Mesenteric fat pad (tissue), 1 donor: ENCODE data around the gene TRMU. TPM values are rescaled to one million over a fixed set of nuclear protein-coding genes. Genes with fewer than 3 reads are reported as not detected.

Experiments
- DNase-seq: peaks from one replicate; pipeline ENCODE4 v3.0.0-alpha.2; 2020; ENCODE audit warnings: low spot score
- total RNA-seq: library from RNA; stranded (reverse); fragmentation: NEBNext Ultra II Directional; extraction: Animal tissue kit (Norgen Biotek cat#: 25700); gene quantifications from one replicate; pipeline ENCODE4 v1.2.1, GENCODE V29; 2021
- donor health status: DM: yes; HTN: yes; CAD: no.

Gene TRMU
- total RNA-seq, 1 donor from 2014 or later = 30.7 TPM

DNA sequence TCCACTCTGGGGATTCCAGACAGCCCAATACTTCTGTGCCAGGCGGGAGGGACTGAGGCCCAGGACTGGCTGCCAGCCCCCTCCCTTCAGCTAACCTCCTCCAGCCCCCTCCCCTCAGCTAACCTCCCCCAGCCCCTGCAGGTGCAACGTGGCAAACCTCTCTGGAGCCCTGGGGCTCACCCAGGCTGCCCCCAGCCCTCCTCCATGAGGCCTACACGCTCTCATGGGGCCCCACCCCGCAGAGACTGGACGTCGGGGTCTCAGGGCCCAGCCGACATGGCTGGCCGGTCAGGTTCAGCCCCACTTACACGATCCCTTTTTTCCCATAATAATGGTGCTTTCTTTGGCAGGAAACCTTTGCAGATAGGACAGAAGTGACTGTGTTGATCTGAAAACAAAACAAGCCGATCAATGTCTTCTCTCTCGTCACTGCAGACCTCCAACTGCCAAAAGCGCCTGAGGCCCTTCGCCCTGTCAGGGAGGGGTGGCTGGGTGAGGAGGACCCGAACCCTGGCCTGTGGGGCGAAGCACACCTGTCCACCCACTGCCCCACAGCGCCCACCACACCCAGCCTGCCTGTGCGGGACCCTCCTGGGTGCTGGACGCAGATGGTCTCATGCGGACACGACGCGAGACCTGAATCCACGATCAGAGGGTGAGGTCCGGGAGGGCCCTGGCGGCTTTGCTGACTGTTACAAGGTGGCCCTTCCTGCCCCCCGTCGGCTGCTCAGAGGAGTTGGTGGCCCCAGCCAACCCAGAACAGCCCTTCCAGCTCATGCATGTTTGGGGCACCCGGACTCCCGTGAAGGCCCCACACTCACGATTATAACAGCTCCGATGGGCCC, 33.6 kb downstream of the TRMU start:
- no peak for DNase-seq

DNA sequence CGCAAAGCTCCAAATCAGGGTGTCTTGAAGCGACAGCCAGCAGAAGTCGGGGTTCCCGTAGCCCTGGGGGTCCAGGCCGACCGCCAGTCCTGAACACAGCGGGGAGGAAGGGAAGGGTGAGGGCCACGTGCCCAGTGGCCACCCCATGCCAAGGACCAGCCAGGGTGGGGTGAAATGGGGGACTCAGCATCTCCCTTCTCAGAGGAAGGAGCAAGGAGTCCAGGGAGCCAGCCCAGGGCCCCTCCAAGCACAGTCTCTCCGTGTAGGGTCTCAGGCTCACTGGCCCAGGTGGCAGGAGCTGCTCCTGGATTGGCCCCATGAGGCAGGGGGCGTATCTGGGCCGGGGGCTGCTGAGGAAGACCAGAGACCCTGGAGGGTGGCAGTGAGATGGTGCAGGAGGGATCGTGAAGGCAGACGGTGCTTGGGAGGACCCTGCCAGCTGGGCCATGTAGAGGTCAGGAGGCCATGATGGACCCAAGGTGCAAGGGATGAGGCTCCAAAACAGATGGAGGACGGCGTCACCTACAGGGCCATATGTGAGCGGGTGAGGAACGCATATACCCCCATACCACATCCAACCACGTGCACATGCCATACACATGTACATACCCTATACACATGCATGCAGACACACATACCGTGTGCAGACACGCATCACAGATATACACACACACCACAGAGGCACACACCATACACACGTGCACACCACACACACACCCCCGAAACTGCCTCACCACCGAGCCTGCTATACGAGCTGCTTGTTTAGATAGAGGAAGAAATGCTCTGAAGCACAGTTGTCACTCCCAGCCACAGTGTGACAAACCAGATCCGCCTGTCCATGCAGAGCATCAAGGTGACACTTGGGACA, 34.4 kb downstream of the TRMU start:
- DNase-seq = no peak

DNA sequence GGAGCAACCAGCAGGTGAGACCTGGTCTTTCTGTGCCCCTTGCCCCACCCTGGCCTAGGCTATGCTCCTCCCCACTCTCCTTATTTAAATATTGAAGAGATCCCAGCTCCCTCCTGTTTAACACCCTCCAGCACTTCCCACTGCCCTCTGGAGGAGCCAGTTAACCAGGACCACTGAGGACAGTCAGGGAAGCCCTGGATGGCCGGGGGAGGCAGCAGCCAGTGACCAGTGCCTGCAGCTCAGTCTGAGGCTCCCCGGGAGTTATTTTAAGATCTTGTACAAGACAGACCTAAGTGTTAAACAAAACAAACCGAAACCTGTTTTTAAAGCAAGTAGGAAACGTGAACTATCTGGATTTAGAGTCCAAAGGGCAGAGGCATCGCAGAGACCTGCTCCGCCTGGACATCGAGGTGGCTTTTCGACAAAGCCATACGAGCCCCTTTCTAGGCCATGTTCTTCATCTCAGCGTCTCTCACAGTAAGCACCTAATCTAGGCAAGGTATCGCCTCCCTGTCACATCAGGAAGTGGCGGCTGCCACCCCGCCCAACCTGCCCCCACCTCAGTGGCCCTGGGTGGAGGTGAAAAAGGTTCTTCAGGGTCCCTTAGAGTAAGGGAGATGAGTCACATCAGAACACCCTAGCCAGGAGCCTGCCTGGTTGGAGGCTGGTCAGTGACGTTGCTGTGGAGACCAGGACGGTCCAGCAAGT, 35.2 kb downstream of the TRMU start:
- DNase-seq = no peak

DNA sequence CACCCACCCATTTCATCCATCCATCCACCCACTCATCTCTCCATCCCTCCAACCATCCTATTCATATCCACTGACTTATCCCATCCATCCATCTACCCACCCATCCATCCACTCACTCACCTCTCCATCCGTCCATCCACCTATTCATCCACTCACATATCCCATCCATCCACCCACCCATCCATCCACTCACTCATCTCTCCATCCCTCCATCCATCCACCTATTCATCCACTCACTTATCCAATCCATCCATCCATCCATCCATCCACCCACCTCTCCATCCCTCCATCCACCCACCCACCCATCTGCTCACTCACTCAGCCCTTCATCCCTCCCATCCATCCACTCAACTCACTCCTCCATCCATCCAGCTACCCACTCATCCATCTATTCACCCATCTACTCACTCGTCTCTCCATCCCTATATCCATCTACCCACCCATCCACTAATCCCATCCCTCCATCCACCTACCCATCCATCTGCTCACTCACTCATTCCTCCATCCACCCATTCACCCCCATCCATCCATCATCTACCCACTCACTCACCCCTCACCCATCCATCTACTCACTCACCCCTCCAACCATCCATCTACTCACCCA, 36.2 kb downstream of the TRMU start:
- DNase-seq = no peak

DNA sequence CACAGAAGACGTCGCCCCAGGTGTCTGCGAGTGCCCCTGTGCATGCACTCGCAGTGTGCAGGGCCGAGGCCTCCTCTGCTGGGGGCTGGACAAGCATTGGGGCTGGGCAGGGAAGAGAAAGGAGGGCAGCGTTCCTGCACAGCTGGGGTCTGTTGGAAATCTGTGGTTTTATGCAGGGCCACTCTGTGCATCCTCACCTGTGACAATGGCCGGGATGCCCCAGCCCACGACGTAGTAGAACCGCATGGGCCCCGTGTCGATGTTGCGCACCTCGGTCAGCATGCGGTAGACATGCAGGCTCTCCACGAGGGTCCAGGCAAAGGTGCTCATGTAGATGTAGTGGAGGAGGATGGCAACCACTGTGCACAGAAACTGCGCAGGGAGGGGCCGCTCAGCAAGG, 37.2 kb downstream of the TRMU start:
- DNase-seq = no peak

DNA sequence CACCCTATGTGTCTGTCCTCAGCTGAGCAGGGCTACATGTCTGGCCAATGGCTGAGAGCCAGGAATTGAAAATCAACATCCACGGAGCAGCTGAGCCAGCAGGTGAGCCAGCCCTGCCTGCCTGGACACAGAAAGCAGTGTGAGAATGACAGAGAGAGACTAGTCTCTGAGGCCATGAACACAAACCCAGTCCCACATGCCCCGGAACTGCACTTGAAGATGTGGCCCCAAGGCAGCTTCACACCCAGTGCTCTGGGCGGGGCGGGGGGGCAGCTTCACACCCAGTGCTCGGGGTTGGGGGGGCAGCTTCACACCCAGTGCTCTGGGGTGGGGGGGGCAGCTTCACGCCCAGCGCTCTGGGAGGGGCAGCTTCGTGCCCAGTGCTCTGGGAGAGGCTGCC, 37.6 kb downstream of the TRMU start:
- DNase-seq = no peak

DNA sequence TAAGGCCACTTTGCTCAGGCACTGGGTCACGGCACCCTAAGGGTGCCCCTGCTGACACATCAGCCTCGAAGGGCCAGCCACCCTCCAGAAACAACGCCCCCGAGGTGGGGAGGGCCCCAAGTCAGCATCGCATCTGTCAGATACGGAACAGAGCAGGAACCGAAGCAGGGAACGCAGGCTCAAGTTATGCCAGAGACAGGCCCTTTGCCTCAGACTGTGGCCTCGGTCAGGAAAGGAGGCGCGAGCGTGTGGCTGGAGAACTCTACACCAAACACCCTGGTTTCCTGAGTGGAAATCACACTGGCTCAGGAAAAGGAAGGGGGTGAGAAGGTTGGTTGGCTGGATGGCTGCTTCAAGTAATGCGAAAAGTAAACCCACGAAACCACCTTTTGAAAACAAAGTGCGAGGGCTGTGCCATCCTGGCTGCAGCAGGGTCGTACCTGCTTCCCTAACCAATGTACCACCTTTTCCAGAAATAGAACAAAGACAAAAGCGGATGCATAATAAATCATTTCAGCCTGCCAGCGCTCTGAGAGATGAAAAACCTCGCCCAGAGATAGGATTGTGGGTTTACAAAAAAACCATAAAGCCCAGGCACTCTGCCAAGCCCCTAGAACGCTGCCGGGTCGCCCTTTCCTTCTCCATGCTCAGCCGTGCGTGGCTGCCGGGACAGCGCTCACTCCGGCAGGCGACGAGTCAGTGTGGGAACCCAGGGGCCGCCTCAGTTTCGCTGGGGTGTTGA, 38.6 kb downstream of the TRMU start:
- DNase-seq = no peak

DNA sequence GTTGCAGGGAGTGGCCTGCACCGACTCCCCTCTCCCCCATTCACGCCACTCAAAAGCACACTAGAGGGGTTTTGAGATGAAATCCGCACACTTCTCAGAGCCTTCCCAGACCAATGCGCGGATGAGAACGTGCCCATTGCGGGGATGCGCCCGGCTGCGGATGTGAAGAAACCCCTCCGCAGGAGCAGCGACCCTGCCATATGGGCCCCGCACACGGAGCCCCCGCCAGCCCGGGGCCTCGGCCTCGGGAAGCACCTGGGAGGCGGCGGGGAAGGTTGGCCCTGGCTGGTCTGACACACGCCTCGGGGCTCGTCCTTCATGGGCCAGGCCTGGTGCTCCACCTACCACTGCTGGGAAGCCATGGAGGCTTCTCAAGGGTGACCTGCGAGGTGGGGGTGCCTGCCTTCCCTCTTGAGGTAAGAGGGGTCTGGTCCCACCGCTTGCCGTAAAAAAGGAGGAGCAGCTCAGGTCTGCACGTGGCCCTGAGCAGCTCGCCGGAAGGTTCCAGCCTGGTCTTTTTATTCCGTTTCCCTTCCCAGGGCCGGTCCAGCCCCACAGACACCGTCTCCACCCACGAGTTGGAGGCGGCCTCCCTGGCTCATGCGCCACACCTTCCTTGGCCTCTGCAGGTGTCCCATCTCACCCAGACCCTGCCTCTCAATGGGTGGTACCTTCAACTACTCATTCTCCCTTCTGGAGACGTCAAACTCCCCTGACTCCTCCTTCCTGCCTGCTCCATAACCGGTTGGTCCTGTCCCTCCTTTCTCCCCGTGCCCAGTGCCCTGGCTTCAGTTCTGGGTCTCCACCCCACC, 39.4 kb downstream of the TRMU start:
- DNase-seq = no peak

DNA sequence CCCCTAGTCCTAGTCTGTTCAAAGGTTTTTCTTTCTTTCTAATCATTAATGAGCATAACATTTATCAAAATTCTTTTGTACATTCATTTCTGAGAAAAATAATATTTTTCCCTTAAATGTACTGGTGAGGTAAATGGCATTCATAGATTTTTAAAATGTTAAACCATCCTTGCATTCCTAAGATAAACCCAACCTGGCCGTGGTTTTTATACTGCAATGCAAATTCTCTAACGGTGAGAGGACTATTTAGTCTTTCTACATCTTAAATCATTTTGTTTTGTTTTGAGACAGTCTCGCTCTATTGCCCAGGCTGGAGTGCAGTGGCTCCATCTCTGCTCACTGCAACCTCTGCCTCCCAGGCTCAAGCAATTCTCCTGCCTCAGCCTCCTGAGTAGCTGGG, 40.6 kb downstream of the TRMU start:
- DNase-seq = no peak

DNA sequence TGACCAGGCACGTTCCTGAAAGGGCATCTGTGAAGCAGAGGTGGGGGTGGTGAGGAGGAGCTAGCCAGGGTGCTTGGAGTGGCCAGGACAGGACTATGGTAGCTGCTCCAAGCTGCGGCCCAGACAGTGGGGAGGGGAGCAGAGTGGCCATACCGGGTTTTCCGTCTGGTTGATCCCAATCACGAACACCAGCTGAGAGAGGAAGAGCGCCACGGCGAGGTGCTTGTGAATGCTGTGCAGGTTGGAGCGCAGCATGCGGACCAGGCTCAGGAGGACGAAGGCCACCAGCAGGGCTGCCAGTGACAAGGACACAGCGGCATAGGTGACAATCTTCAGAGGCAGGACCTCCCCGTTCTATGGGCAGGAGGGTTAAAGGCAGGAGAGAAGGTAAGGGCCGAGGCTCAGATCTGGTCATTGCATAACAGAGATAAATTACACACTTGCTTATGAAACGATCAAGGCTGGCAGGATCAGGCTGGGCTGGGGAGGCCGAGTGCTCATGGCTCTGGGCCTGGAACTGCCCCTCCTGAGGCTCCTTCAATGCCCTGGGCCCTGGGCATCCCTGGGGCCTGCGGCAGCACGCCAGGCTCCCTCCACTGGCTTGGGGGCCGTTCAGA, 41.5 kb downstream of the TRMU start:
- DNase-seq = no peak

DNA sequence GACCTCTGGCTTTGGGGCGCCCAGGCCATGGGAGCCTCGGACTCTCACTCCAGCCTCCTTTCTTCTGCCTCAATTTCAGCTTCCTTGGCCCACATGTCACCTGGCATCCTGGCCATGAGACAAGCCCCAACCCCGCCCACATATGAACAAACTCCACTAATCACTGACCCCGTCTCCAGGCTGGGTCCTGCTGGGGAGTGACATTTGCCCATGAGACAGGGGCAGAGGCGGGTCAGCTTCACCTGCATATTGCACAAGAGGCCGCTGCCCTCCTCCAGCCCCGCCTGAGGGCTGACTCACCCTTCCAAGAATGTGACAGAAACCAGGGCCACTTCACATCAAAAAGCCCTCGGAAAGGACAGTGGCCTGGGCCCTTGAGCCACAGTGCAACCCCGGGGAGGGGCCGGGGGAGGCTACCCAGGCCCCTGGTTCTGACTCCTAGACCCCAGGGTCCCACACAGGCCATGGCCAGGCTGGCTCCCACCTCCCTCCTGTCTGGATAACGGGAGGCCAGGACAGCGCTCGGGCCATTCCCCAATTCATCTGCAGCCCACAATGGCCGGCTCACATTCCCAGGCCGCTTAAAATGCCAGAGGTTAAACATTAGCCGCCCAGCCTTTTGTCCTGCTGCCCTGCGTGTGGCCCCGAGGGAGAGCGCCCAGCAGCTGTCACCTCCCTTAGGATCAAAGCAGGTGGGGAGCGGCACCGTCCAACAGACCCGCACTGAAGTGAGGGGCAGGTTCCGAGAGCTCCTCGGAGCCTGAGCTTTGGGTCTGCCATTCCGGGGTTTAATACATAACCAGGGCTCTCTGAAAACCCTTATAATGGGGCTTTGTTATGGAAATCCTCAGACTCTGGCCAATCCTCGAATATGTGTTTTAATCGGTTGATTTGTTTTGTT, 42.3 kb downstream of the TRMU start:
- DNase-seq = no peak

DNA sequence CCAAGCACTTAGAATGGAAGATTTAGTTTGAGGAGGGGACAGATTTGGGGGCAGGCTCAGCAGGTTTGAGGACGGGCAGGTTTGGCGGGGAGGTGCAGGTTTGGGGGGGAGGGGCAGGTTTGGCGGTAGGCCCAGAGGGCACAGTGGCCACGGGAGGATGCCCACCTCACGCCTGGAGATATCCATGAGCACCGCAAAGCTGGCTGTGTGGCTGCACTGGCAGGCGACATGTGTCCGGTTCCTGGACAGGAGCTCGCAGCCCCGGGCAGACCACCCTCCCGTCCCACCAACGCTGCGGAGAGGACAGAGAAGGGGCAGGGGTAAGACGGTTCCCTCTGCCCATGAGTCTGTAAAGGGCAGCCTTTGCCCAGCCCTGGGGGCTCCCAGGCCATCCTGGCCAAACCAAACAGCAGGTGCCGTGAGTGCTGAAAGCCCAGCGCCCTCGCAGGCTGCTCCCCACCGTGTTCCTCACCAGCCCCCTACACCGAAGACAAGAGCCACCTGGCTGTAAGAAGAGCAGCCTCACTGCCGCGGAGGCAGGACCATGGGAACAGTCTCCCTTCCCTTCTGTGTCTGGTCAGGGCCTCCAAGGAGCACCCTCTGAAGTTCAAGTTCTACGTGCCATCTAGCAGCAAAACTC, 43.0 kb downstream of the TRMU start:
- DNase-seq = no peak

DNA sequence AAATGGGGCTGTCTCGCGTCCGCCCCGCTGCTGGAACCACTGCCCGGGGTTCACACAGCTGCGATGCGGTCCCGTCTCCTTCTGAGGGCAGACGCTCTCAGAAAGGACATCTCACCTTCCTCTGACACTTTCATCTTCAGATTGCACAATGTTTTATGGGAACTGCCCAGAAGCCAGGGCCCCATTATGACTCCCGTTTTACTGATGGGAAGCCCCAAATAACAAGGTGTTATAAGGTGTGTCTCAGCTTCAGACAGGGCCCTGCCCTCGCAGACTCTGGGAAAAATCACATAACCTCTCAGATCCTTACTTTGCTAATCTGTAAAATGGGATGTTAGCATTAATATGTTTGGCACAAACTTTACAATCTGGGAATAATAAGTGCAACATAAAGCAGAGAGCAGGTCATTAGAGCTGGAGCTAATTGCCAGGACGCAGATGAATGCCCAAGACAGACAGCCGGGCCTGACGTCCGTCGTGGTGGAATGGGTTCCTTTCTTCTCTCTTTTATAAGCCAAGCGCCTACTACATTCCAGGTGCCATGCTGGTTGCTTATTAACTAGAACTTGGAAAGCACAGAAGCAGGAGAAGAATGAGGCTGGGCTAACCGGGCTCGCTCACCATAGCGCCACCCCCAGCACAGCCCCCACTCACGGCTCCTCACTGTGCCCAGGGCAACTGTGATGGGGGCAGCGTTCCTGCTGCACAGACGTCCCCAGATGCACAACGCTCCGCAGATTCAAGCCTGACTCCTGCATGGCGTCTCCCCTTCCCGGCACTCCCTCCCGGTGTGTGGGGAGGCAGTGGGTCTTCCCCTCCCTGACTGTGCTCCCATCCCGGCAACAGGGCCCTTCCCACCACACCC, 43.8 kb downstream of the TRMU start:
- no peak for DNase-seq

DNA sequence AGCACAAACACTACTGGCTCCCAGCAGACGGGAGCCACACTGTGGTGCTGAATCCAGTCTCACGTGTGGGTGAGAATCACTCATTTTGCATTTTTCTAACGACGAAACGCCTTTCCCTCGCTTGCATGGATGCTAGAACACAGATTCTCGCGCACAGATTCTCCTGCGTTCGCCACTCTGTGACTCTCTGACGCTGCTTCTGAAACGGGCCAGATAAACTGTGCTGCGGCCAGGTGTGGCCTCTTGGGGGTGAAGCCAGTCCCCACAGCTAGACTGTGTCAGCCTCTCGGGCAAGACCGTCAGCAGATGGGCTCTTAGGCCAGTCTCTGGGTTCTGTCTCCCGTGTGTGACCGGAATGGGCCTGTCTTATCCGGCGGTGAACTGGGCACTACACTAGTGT, 44.6 kb downstream of the TRMU start:
- no peak for DNase-seq

DNA sequence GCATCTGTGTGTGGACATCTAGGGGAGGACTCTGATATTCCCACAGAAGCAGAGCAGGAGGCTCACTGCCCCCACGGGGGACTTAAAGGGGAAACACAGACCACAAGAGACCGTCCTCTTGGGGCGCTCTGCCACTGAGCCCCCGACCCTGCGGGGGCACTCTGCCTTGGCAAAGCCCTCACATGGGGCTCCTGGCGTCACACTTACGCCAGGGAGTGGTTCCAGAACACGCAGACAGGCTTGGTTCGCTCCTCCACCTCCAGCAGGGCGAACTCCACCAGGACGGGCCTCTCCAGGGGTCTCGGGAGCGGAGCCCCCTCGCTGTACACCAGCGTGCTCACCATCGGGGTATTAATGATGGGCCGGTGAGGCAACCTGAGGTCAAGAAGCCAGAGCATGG, 45.1 kb downstream of the TRMU start:
- DNase-seq = no peak

DNA sequence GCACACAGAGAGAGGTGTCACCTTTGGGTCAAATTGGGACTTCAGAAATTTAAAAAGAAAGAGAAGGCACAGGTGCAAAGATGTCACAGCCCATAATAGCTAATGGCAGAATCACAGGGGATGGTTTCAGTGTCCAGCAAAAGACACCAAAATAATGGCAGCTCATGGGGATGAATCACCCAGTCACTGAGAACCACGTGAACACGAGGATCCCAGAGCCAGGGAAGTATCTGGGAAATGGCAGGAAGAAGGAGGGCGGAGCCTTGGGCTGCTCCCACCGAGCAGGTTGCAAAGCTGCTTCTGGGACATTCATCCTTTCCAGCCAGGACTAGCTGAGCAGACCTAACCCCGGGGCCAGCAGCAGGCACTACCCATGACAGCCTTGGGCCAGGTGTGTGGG, 45.6 kb downstream of the TRMU start:
- no peak for DNase-seq

DNA sequence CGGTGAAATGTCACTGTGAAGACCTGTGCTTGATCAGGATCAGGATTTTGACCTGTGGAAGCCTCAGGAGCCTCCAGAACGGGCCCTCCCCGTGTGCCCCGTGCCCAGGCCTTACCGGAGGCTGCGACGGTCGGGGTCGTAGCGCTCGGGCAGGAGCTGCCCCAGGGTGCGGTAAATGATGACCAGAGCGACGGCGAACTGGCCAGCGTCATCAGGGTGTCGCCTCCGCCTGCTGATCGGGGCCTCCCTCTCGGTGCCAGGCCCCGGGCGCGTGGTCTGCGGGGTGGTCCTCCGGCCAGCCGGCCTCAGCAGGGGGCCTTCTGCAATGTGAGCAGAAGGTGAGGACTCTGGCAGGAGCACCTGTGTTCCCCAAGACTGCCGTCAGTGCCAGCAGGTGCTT, 46.2 kb downstream of the TRMU start:
- no peak for DNase-seq
